ENCODE results near the gene ZNF526. TPM values are rescaled to one million over a fixed set of nuclear protein-coding genes. Genes with fewer than 3 reads are reported as not detected.

ZNF526 gene
- total and polyA plus RNA-seq, 10 donors = 1.9 to 15.0 (median 8.4) TPM

- TF ChIP-seq POLR2A (IDR thresholded peaks at IDR 0.05) (no peak), CTCF (IDR thresholded peaks at IDR 0.05 in 8 of 11, conservative IDR thresholded peaks at IDR 0.05 in 3 of 11) (no peak), POLR2AphosphoS5 (IDR thresholded peaks at IDR 0.05) (peak in 2 of 3 donors; percentile 22 to 63)
- peaks cover 27 to 84% (median 65%) of the 10 kb centered on the region in 6 donors for H3K4me1 ChIP-seq
- no peaks in the 10 kb centered on the region for H3K9me3 ChIP-seq
- DNase-seq = peak; percentile 76
- no peaks in the 10 kb centered on the region for H3K27me3 ChIP-seq (replicated peaks in 1 of 7)
- H3K4me3 ChIP-seq = no peak overlapping the region
- peaks cover 0 to 28% (median 17%) of the 10 kb centered on the region in 6 donors for H3K36me3 ChIP-seq
- intact Hi-C loops (cut with DNase I; ENCODE audit: low total_unique reads) = no loop called here
- peak overlapping the region in 5 of 8 donors; percentile 65 to 99 (median 98) for H3K27ac ChIP-seq
- WGBS, 5 donors = 84 to 89% (median 85%) methylated on average over 35 to 36 of the region's 36 CpGs
Measured at GRCh38 chr19:42249149-42249750, 29.1 kb downstream of the ZNF526 start.

- Histone ChIP-seq H3K4me3 (peak overlapping the region in 1 of 8 donors; percentile 86), H3K4me1 (peaks cover 27 to 81% (median 63%) of the 10 kb centered on the region in 6 donors), H3K27me3 (replicated peaks in 1 of 7) (no peaks in the 10 kb centered on the region), H3K27ac (peak overlapping the region; percentile 59 to 99 (median 82)), H3K36me3 (peaks cover 0 to 28% (median 17%) of the 10 kb centered on the region in 6 donors), H3K9me3 (no peaks in the 10 kb centered on the region)
- 74 to 94% (median 77%) methylated on average over 5 to 6 of the region's 6 CpGs for WGBS, 5 donors
- no peak for DNase-seq
- no peak for TF ChIP-seq CTCF (IDR thresholded peaks at IDR 0.05 in 8 of 11, conservative IDR thresholded peaks at IDR 0.05 in 3 of 11)
- TF ChIP-seq POLR2A (IDR thresholded peaks at IDR 0.05) = no peak
- TF ChIP-seq POLR2AphosphoS5 (IDR thresholded peaks at IDR 0.05) = peak in 1 of 3 donors; percentile 1
- intact Hi-C loops (cut with DNase I; ENCODE audit: low total_unique reads) = no loop called here
Measured at GRCh38 chr19:42249769-42250168, 29.7 kb downstream of the ZNF526 start.

- Histone ChIP-seq H3K27ac (peak overlapping the region; percentile 59 to 99 (median 82)), H3K9me3 (no peaks in the 10 kb centered on the region), H3K4me3 (peak overlapping the region in 1 of 8 donors; percentile 86), H3K27me3 (replicated peaks in 1 of 7) (no peaks in the 10 kb centered on the region), H3K36me3 (peaks cover 0 to 28% (median 17%) of the 10 kb centered on the region in 6 donors), H3K4me1 (peaks cover 23 to 79% (median 61%) of the 10 kb centered on the region in 6 donors)
- 45 to 74% (median 63%) methylated on average over 14 to 15 of the region's 15 CpGs for WGBS, 5 donors
- TF ChIP-seq POLR2A (IDR thresholded peaks at IDR 0.05) = no peak
- TF ChIP-seq POLR2AphosphoS5 (IDR thresholded peaks at IDR 0.05) = peak in 2 of 3 donors; percentile 50 to 58
- peak; percentile 81 for DNase-seq
- intact Hi-C loops (cut with DNase I; ENCODE audit: low total_unique reads) = no loop called here
Measured at GRCh38 chr19:42250183-42250665, 30.1 kb downstream of the ZNF526 start.

- Histone ChIP-seq H3K4me3 (peak overlapping the region in 1 of 8 donors; percentile 86), H3K9me3 (no peaks in the 10 kb centered on the region), H3K27ac (peak overlapping the region; percentile 59 to 99 (median 82)), H3K4me1 (peaks cover 26 to 79% (median 64%) of the 10 kb centered on the region in 6 donors), H3K27me3 (replicated peaks in 1 of 7) (peaks cover 0 to 5% (median 0%) of the 10 kb centered on the region in 7 donors), H3K36me3 (peaks cover 0 to 28% (median 17%) of the 10 kb centered on the region in 6 donors)
- TF ChIP-seq POLR2A (IDR thresholded peaks at IDR 0.05) (no peak), POLR2AphosphoS5 (IDR thresholded peaks at IDR 0.05) (peak in 2 of 3 donors; percentile 35 to 72)
- peak; percentile 82 for DNase-seq
- 9 to 19% (median 14%) methylated on average over 17 to 19 of the region's 19 CpGs for WGBS, 5 donors
- intact Hi-C loops (cut with DNase I; ENCODE audit: low total_unique reads) = no loop called here
Measured at GRCh38 chr19:42250666-42251531, 30.8 kb downstream of the ZNF526 start.
